Hepatocyte (in vitro differentiated cells): ENCODE results near the gene ABCC10. TPM values are rescaled to one million over a fixed set of nuclear protein-coding genes. Genes with fewer than 3 reads are reported as not detected.

Source experiments
- DNase-seq: peaks from one replicate; pipeline ENCODE4 v3.0.0-alpha.2; 2016; ENCODE audit warnings: low spot score
- H2AFZ ChIP-seq: fragments of 200-600 bp; sonication (generic); 2 replicates; pipeline ENCODE4 v1.6.0; 2016; ENCODE audit warnings: antibody characterized with exemption, mild to moderate bottlenecking
- H3K27ac ChIP-seq: fragments of 200-600 bp; sonication (generic); 2 replicates; pipeline ENCODE4 v1.5.1; 2016; ENCODE audit warnings: mild to moderate bottlenecking
- H3K27me3 ChIP-seq: fragments of 200-600 bp; sonication (generic); 2 replicates; pipeline ENCODE4 v1.6.1; 2016
- H3K36me3 ChIP-seq: fragments of 200-600 bp; sonication (generic); replicated peaks from 2 replicates; pipeline ENCODE4 v1.5.1; 2016; ENCODE audit warnings: low read depth; ENCODE audit not compliant: insufficient read depth
- H3K4me1 ChIP-seq: fragments of 200-600 bp; sonication (generic); 2 replicates; pipeline ENCODE4 v1.5.1; 2016; ENCODE audit warnings: mild to moderate bottlenecking, moderate library complexity; ENCODE audit not compliant: insufficient read depth
- H3K4me2 ChIP-seq: fragments of 200-600 bp; sonication (generic); 2 replicates; pipeline ENCODE4 v1.6.0; 2016
- H3K4me3 ChIP-seq: fragments of 200-600 bp; sonication (generic); 2 replicates; pipeline ENCODE4 v1.5.1; 2016; ENCODE audit warnings: mild to moderate bottlenecking
- H3K79me2 ChIP-seq: fragments of 200-600 bp; sonication (generic); 2 replicates; pipeline ENCODE4 v1.6.0; 2017; ENCODE audit warnings: mild to moderate bottlenecking
- H3K9me2 ChIP-seq: fragments of 200-600 bp; sonication (generic); replicated peaks from 2 replicates; pipeline ENCODE4 v1.6.0; 2017; ENCODE audit warnings: mild to moderate bottlenecking; ENCODE audit not compliant: insufficient read depth
- H3K9me3 ChIP-seq: fragments of 200-600 bp; sonication (generic); 2 replicates; pipeline ENCODE4 v1.5.1; 2016; ENCODE audit warnings: low read depth, mild to moderate bottlenecking
- H4K20me1 ChIP-seq: fragments of 200-600 bp; sonication (generic); 2 replicates; pipeline ENCODE4 v1.6.0; 2016; ENCODE audit warnings: mild to moderate bottlenecking; ENCODE audit not compliant: insufficient read depth, poor library complexity, severe bottlenecking
- CTCF ChIP-seq: fragments of 200-600 bp; sonication (generic); IDR thresholded peaks from 2 replicates; pipeline ENCODE4 v1.5.1; 2016; ENCODE audit warnings: antibody characterized with exemption, mild to moderate bottlenecking; ENCODE audit not compliant: poor library complexity
- EZH2 ChIP-seq: fragments of 200-600 bp; sonication (generic); IDR thresholded peaks from 2 replicates; pipeline ENCODE4 v1.6.1; 2016; ENCODE audit warnings: antibody characterized with exemption, mild to moderate bottlenecking, borderline replicate concordance
- EZH2phosphoT487 ChIP-seq: fragments of 200-600 bp; sonication (generic); IDR thresholded peaks from one replicate; pipeline ENCODE4 v1.6.1; 2018; ENCODE audit warnings: antibody characterized with exemption, mild to moderate bottlenecking, low read depth, moderate library complexity; ENCODE audit not compliant: unreplicated experiment, severe bottlenecking
- WGBS: methylation state at CpG from one replicate; pipeline ENCODE4 v1.1.6; 2016; ENCODE audit warnings: low lambda C conversion rate; ENCODE audit errors: missing lambda C conversion rate; 5-methylcytosine and 5-hydroxymethylcytosine counted together
- polyA plus RNA-seq: library from polyadenylated mRNA; unstranded; fragments of >200 nt; fragmentation: Nextera tagmentation; extraction: Ambion mirVana; gene quantifications from 2 replicates; pipeline ENCODE4 v1.2.1, GENCODE V29; 2016
- total RNA-seq: library from RNA; depleted of rRNA; stranded (reverse); fragments of >200 nt; gene quantifications from 2 replicates; pipeline ENCODE4 v1.2.3, GENCODE V29; 2014

The ABCC10 gene
- total and polyA plus RNA-seq, 2 experiments from 2014 or later: 16.7 to 33.3 TPM

GRCh38 chr6:43489277-43490072, 62.1 kb downstream of the ABCC10 start:
- Histone ChIP-seq H2AFZ (no peak overlapping the region), H3K4me1 (peaks cover 24% of the 10 kb centered on the region), H3K27ac (no peak overlapping the region), H3K9me3 (no peaks in the 10 kb centered on the region), H3K36me3 (no peaks in the 10 kb centered on the region), H3K9me2 (no peaks in the 10 kb centered on the region), H3K4me3 (no peak overlapping the region), H3K4me2 (no peak overlapping the region), H3K27me3 (no peaks in the 10 kb centered on the region), H3K79me2 (peaks cover 57% of the 10 kb centered on the region), H4K20me1 (peaks cover 39% of the 10 kb centered on the region)
- DNase-seq: no peak
- TF ChIP-seq EZH2phosphoT487 (no peak), EZH2 (no peak), CTCF (no peak)
- 84% methylated on average over 12 of the region's 12 CpGs for WGBS

GRCh38 chr6:43490523-43490939, 63.2 kb downstream of the ABCC10 start:
- Histone ChIP-seq H2AFZ (no peak overlapping the region), H3K27ac (no peak overlapping the region), H3K4me2 (no peak overlapping the region), H3K79me2 (peaks cover 57% of the 10 kb centered on the region), H3K27me3 (no peaks in the 10 kb centered on the region), H3K36me3 (no peaks in the 10 kb centered on the region), H3K4me1 (peaks cover 32% of the 10 kb centered on the region), H3K9me2 (no peaks in the 10 kb centered on the region), H3K9me3 (no peaks in the 10 kb centered on the region), H4K20me1 (peaks cover 35% of the 10 kb centered on the region), H3K4me3 (no peak overlapping the region)
- TF ChIP-seq CTCF (no peak), EZH2phosphoT487 (no peak), EZH2 (no peak)
- no peak for DNase-seq
- WGBS: 78% methylated on average over 6 of the region's 6 CpGs

DNA sequence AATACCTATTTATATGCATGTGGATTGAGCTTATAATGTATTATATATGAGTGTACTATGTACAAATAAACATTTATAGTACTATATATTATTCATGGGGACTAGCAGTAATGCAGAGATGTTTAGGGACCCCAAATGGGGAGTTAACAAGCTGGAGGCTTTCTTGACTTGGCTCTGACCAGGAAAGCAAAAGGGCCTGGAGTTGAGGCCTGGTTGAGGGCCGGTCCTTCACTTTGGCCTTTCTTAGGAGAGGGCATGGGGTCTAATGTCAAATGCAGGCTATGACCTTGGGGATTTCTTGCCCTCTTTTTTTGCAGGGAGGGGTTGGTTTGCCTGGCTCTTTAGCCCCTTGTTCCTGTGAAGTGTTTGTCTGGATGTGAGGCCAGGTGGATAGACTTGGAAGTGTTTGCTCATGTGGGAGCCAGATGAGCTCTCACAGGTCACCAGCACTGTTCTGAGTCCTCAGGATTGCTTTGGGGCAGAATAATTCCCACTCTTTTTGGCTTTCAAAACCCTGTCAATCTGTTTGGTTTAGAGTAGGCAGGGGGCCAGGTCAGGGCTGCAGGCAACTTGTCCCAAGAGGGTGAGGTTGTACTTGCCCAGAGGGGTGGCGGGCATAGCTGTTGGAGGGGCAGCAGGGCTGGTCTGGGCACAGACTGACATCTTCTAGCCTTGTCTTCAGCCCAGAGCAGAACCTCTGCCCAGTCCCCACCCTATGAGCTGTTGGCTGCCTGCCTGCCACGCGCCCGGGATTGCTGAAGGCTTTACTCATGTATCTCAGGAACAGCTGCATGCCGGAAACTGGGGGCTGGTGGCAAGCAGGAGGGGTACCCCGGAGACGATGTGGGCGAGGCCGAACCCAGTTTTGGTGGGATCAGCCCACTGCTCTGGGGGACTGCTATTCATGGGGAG, 64.7 kb downstream of the ABCC10 start:
- H3K4me3 ChIP-seq: no peak overlapping the region
- peak overlapping the region; percentile 60 for H3K27ac ChIP-seq
- no peak for TF ChIP-seq EZH2phosphoT487
- no peak for TF ChIP-seq EZH2
- no peak for TF ChIP-seq CTCF
- peaks cover 42% of the 10 kb centered on the region for H4K20me1 ChIP-seq
- peaks cover 45% of the 10 kb centered on the region for H3K79me2 ChIP-seq
- no peaks in the 10 kb centered on the region for H3K36me3 ChIP-seq
- no peak for DNase-seq
- H3K4me1 ChIP-seq: peaks cover 46% of the 10 kb centered on the region
- peak overlapping the region; percentile 25 for H3K4me2 ChIP-seq
- no peaks in the 10 kb centered on the region for H3K27me3 ChIP-seq
- 90% methylated on average over 10 of the region's 10 CpGs for WGBS
- no peaks in the 10 kb centered on the region for H3K9me2 ChIP-seq
- H3K9me3 ChIP-seq: no peaks in the 10 kb centered on the region
- H2AFZ ChIP-seq: no peak overlapping the region
